Measurements from ENCODE around the gene NR2F2. TPM values are rescaled to one million over a fixed set of nuclear protein-coding genes. Genes with fewer than 3 reads are reported as not detected.

NR2F2 gene
- total RNA-seq, 1 donor from 2014 or later: 1.9 TPM

- TF ChIP-seq CTCF (IDR thresholded peaks at IDR 0.05; ENCODE audit: partially characterized antibody, unreplicated experiment): no peak
- Mint-ChIP-seq H3K27me3 (ENCODE audit: unreplicated experiment) (no peaks in the 10 kb centered on the region), H3K36me3 (ENCODE audit: unreplicated experiment) (peaks cover 9% of the 10 kb centered on the region), H3K4me1 (ENCODE audit: low read depth, unreplicated experiment) (no peaks in the 10 kb centered on the region), H3K9me3 (ENCODE audit: unreplicated experiment) (peaks cover 3% of the 10 kb centered on the region), H3K4me3 (ENCODE audit: unreplicated experiment) (no peak overlapping the region), H3K27ac (ENCODE audit: unreplicated experiment) (no peak overlapping the region)
- DNase-seq: no peak
Measured at GRCh38 chr15:96293441-96293840, 37.1 kb upstream of the NR2F2 start.

- no peak overlapping the region for H3K27ac Mint-ChIP-seq (ENCODE audit: unreplicated experiment)
- DNase-seq: no peak
- peaks cover 13% of the 10 kb centered on the region for H3K36me3 Mint-ChIP-seq (ENCODE audit: unreplicated experiment)
- H3K4me3 Mint-ChIP-seq (ENCODE audit: unreplicated experiment): no peak overlapping the region
- H3K4me1 Mint-ChIP-seq (ENCODE audit: low read depth, unreplicated experiment): no peaks in the 10 kb centered on the region
- H3K27me3 Mint-ChIP-seq (ENCODE audit: unreplicated experiment): no peaks in the 10 kb centered on the region
- H3K9me3 Mint-ChIP-seq (ENCODE audit: unreplicated experiment): peaks cover 9% of the 10 kb centered on the region
- TF ChIP-seq CTCF (IDR thresholded peaks at IDR 0.05; ENCODE audit: partially characterized antibody, unreplicated experiment): no peak
Measured at GRCh38 chr15:96294766-96295165, 35.7 kb upstream of the NR2F2 start.

GRCh38 chr15:96296264-96296663, 34.2 kb upstream of the NR2F2 start:
- DNase-seq: no peak
- peaks cover 13% of the 10 kb centered on the region for H3K36me3 Mint-ChIP-seq (ENCODE audit: unreplicated experiment)
- H3K27ac Mint-ChIP-seq (ENCODE audit: unreplicated experiment): no peak overlapping the region
- H3K4me1 Mint-ChIP-seq (ENCODE audit: low read depth, unreplicated experiment): no peaks in the 10 kb centered on the region
- no peak overlapping the region for H3K4me3 Mint-ChIP-seq (ENCODE audit: unreplicated experiment)
- no peaks in the 10 kb centered on the region for H3K27me3 Mint-ChIP-seq (ENCODE audit: unreplicated experiment)
- peaks cover 9% of the 10 kb centered on the region for H3K9me3 Mint-ChIP-seq (ENCODE audit: unreplicated experiment)
- no peak for TF ChIP-seq CTCF (IDR thresholded peaks at IDR 0.05; ENCODE audit: partially characterized antibody, unreplicated experiment)

- H3K9me3 Mint-ChIP-seq (ENCODE audit: unreplicated experiment): peaks cover 9% of the 10 kb centered on the region
- H3K27ac Mint-ChIP-seq (ENCODE audit: unreplicated experiment): no peak overlapping the region
Measured at GRCh38 chr15:96297783-96298182, 32.7 kb upstream of the NR2F2 start.

GRCh38 chr15:96298217-96298616, 32.3 kb upstream of the NR2F2 start:
- peaks cover 13% of the 10 kb centered on the region for H3K36me3 Mint-ChIP-seq (ENCODE audit: unreplicated experiment)
- H3K27ac Mint-ChIP-seq (ENCODE audit: unreplicated experiment): no peak overlapping the region
- H3K4me3 Mint-ChIP-seq (ENCODE audit: unreplicated experiment): no peak overlapping the region
- peaks cover 9% of the 10 kb centered on the region for H3K9me3 Mint-ChIP-seq (ENCODE audit: unreplicated experiment)
- no peak for DNase-seq
- no peak for TF ChIP-seq CTCF (IDR thresholded peaks at IDR 0.05; ENCODE audit: partially characterized antibody, unreplicated experiment)
- no peaks in the 10 kb centered on the region for H3K27me3 Mint-ChIP-seq (ENCODE audit: unreplicated experiment)
- no peaks in the 10 kb centered on the region for H3K4me1 Mint-ChIP-seq (ENCODE audit: low read depth, unreplicated experiment)

More at GRCh38 chr15:96297783-96298182, 32.7 kb upstream of the NR2F2 start:
- Mint-ChIP-seq H3K4me1 (ENCODE audit: low read depth, unreplicated experiment) (no peaks in the 10 kb centered on the region), H3K4me3 (ENCODE audit: unreplicated experiment) (no peak overlapping the region), H3K36me3 (ENCODE audit: unreplicated experiment) (peaks cover 13% of the 10 kb centered on the region), H3K27me3 (ENCODE audit: unreplicated experiment) (no peaks in the 10 kb centered on the region)
- TF ChIP-seq CTCF (IDR thresholded peaks at IDR 0.05; ENCODE audit: partially characterized antibody, unreplicated experiment): no peak
- no peak for DNase-seq

Measured in glutamatergic neuron (in vitro differentiated cells).